ENCODE data around the gene SCAND1.

The SCAND1 gene

GRCh38 chr20:35971981-35972380 is 17.7 kb upstream of the SCAND1 start:
- H3K4me2 ChIP-seq (ENCODE audit: low read length): no peak overlapping the region
- H3F3A ChIP-seq (ENCODE audit: insufficient read depth, low read length): no peaks in the 10 kb centered on the region
- H3K4me1 ChIP-seq (ENCODE audit: insufficient read depth, low read length, severe bottlenecking): no peaks in the 10 kb centered on the region
- H3K9ac ChIP-seq (ENCODE audit: low read length): no peak overlapping the region
- no peaks in the 10 kb centered on the region for H3K79me2 ChIP-seq (ENCODE audit: insufficient read depth, low read length)
- no peak overlapping the region for H3K27ac ChIP-seq (ENCODE audit: low read depth, low read length, poor library complexity, severe bottlenecking)
- no peaks in the 10 kb centered on the region for H3K36me3 ChIP-seq (ENCODE audit: insufficient read depth, low read length)
- H3K9me3 ChIP-seq (ENCODE audit: low read length): no peaks in the 10 kb centered on the region
- no peaks in the 10 kb centered on the region for H3K9me2 ChIP-seq (ENCODE audit: low read depth, low read length)
- no peaks in the 10 kb centered on the region; the same call in 1 of the 2 replicates for H3K27me3 ChIP-seq (ENCODE audit: insufficient read depth, low read length)
- H3K4me3 ChIP-seq (ENCODE audit: low read depth, low read length, poor library complexity, severe bottlenecking): no peak overlapping the region
- no peak overlapping the region for H2AFZ ChIP-seq (ENCODE audit: low read length)
- no peak for TF ChIP-seq CTCF (IDR thresholded peaks at IDR 0.05; ENCODE audit: low read length)
- H4K20me1 ChIP-seq (ENCODE audit: insufficient read depth, low read length): no peaks in the 10 kb centered on the region

- no peak overlapping the region for H3K27ac ChIP-seq (ENCODE audit: low read depth, low read length, poor library complexity, severe bottlenecking)
- no peak for TF ChIP-seq CTCF (IDR thresholded peaks at IDR 0.05; ENCODE audit: low read length)
- TF ChIP-seq EZH2 (IDR thresholded peaks at IDR 0.05; ENCODE audit: borderline replicate concordance, low read length): no peak
- no peaks in the 10 kb centered on the region for H3K36me3 ChIP-seq (ENCODE audit: insufficient read depth, low read length)
- no peak overlapping the region for H3K4me2 ChIP-seq (ENCODE audit: low read length)
- no peaks in the 10 kb centered on the region for H3K27me3 ChIP-seq (ENCODE audit: insufficient read depth, low read length)
- H4K20me1 ChIP-seq (ENCODE audit: insufficient read depth, low read length): no peaks in the 10 kb centered on the region
- no peaks in the 10 kb centered on the region for H3K79me2 ChIP-seq (ENCODE audit: insufficient read depth, low read length)
- H3K9me3 ChIP-seq (ENCODE audit: low read length): no peaks in the 10 kb centered on the region
- no peaks in the 10 kb centered on the region for H3F3A ChIP-seq (ENCODE audit: insufficient read depth, low read length)
- no peak overlapping the region for H3K4me3 ChIP-seq (ENCODE audit: low read depth, low read length, poor library complexity, severe bottlenecking)
- no peaks in the 10 kb centered on the region for H3K9me2 ChIP-seq (ENCODE audit: low read depth, low read length)
- no peak overlapping the region for H3K9ac ChIP-seq (ENCODE audit: low read length)
- no peak overlapping the region for H2AFZ ChIP-seq (ENCODE audit: low read length)
- no peaks in the 10 kb centered on the region for H3K4me1 ChIP-seq (ENCODE audit: insufficient read depth, low read length, severe bottlenecking)
Measured at GRCh38 chr20:35968930-35969329, 14.6 kb upstream of the SCAND1 start.

- Histone ChIP-seq H4K20me1 (ENCODE audit: insufficient read depth, low read length) (no peaks in the 10 kb centered on the region), H3K79me2 (ENCODE audit: insufficient read depth, low read length) (no peaks in the 10 kb centered on the region), H3K36me3 (ENCODE audit: insufficient read depth, low read length) (no peaks in the 10 kb centered on the region), H3K4me3 (ENCODE audit: low read depth, low read length, poor library complexity, severe bottlenecking) (no peak within 1 kb of the TSS), H3K4me1 (ENCODE audit: insufficient read depth, low read length, severe bottlenecking) (no peaks in the 10 kb centered on the region), H3F3A (ENCODE audit: insufficient read depth, low read length) (no peaks in the 10 kb centered on the region), H3K9ac (ENCODE audit: low read length) (no peak within 1 kb of the TSS), H3K9me2 (ENCODE audit: low read depth, low read length) (no peaks in the 10 kb centered on the region), H2AFZ (ENCODE audit: low read length) (no peak within 1 kb of the TSS), H3K4me2 (ENCODE audit: low read length) (no peak within 1 kb of the TSS), H3K27ac (ENCODE audit: low read depth, low read length, poor library complexity, severe bottlenecking) (no peak within 1 kb of the TSS), H3K9me3 (ENCODE audit: low read length) (no peaks in the 10 kb centered on the region), H3K27me3 (ENCODE audit: insufficient read depth, low read length) (no peaks in the 10 kb centered on the region)
- no peak for TF ChIP-seq CTCF (IDR thresholded peaks at IDR 0.05; ENCODE audit: low read length)
- TF ChIP-seq EZH2 (IDR thresholded peaks at IDR 0.05; ENCODE audit: borderline replicate concordance, low read length): no peak
Measured at GRCh38 chr20:35967979-35968640, 13.8 kb upstream of the SCAND1 start, which contains the start of gene CNBD2. Gene CNBD2, plus strand, starts transcription at chr20:35968590. Its CDS starts 173 bp downstream, at chr20:35968763.

Measured in OCI-LY1 (cell line).